HUES64 (cell line): ENCODE data around the gene SCN3A.

Experiments used
- H3K27ac ChIP-seq: 2 replicates; pipeline ENCODE4 v1.7.0; 2013; ENCODE audit warnings: low read depth, low read length, inconsistent platforms
- H3K27me3 ChIP-seq: 2 replicates; pipeline ENCODE4 v1.6.1; 2013; ENCODE audit warnings: mild to moderate bottlenecking, low read length; ENCODE audit not compliant: insufficient read depth
- H3K36me3 ChIP-seq: 2 replicates; pipeline ENCODE4 v1.6.1; 2013; ENCODE audit warnings: mild to moderate bottlenecking, low read length; ENCODE audit not compliant: insufficient read depth
- H3K4me1 ChIP-seq: 2 replicates; pipeline ENCODE4 v1.6.1; 2013; ENCODE audit warnings: mild to moderate bottlenecking, low read length, moderate library complexity; ENCODE audit not compliant: insufficient read depth
- H3K4me3 ChIP-seq: 2 replicates; pipeline ENCODE4 v1.5.1; 2013; ENCODE audit warnings: mild to moderate bottlenecking, low read length, moderate library complexity
- H3K9ac ChIP-seq: 2 replicates; pipeline ENCODE4 v1.6.1; 2013; ENCODE audit warnings: mild to moderate bottlenecking, low read depth, low read length
- H3K9me3 ChIP-seq: 2 replicates; pipeline ENCODE4 v1.6.1; 2013; ENCODE audit warnings: low read depth, low read length; ENCODE audit not compliant: insufficient read depth
- WGBS: fragments of 150-250, 120-280 bp; methylation state at CpG from one replicate; pipeline ENCODE4 v1.1.7; 2013; ENCODE audit warnings: missing lambda C conversion rate; 5-methylcytosine and 5-hydroxymethylcytosine counted together

Gene SCN3A

DNA sequence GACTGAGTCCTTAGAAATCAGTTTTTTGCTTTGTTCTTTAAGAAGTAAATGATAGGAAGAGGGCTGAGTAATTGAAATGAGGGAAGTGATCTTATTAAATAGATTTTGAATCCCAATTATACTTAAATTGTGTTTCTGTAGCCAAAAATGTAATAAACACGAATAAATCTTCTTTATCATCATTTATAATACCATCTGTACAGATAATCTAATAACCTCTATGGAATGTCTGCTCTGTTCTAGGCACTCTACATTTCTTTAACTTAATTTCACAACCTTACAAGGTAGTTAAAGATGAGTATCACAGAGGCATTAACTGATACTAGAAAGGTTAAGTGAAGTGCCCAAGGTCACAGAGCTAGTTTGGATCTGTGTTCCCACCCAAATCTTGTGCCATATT is 21.1 kb upstream of the SCN3A start:
- H3K9me3 ChIP-seq, result no peaks in the 10 kb centered on the region
- no peaks in the 10 kb centered on the region for H3K36me3 ChIP-seq
- H3K27me3 ChIP-seq, result no peaks in the 10 kb centered on the region
- no peaks in the 10 kb centered on the region for H3K4me1 ChIP-seq
- H3K9ac ChIP-seq, result no peak overlapping the region
- no peak overlapping the region for H3K27ac ChIP-seq
- WGBS, result 100% methylated on average over 1 of the region's 1 CpG
- H3K4me3 ChIP-seq, result no peak overlapping the region

DNA sequence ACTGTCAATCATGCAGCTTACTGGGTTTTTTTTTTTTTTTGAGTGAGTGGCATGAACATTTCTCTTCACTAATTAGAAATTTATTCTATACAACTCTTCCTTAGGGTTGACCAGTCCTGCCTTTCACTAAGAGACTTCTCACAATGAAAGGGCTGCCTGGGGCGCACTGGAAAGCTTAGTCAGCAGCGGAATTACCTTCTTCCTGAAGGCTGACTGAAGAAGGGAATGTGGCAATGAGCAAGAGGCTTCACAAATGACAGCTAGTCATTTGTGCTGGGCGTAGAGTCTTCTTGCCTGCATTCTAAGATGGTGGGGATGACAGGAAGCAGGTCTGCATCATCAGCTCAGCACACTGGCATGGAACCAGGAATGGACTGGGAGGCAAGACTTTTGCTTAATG is 15.6 kb upstream of the SCN3A start:
- no peaks in the 10 kb centered on the region for H3K27me3 ChIP-seq
- H3K9ac ChIP-seq, result no peak overlapping the region
- H3K27ac ChIP-seq, result no peak overlapping the region
- H3K36me3 ChIP-seq, result no peaks in the 10 kb centered on the region
- WGBS, result 73% methylated on average over 3 of the region's 3 CpGs
- no peaks in the 10 kb centered on the region for H3K4me1 ChIP-seq
- no peak overlapping the region for H3K4me3 ChIP-seq
- H3K9me3 ChIP-seq, result no peaks in the 10 kb centered on the region

DNA sequence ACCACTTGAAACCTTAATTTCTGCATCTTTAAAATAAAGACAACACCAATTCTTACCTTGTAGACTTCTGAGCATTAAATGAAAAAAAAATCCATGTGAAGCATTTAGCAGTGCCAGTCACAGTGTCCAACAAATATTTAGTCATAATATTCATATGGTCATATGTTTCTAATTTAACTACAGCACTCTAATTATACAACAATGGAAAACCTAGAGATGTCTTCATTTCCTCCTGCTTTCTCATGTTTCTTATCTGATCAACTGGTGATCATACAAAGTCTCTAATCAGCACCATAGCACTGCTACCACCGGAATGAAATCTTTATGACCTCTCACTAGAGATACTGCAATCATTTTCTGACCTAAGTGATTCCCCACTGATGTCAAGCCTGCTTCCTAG is 10.2 kb upstream of the SCN3A start:
- no peaks in the 10 kb centered on the region for H3K4me1 ChIP-seq
- H3K36me3 ChIP-seq, result no peaks in the 10 kb centered on the region
- 91% methylated on average over 1 of the region's 1 CpG for WGBS
- no peak overlapping the region for H3K4me3 ChIP-seq
- H3K27ac ChIP-seq, result no peak overlapping the region
- no peak overlapping the region for H3K9ac ChIP-seq
- no peaks in the 10 kb centered on the region for H3K27me3 ChIP-seq
- no peaks in the 10 kb centered on the region for H3K9me3 ChIP-seq

DNA sequence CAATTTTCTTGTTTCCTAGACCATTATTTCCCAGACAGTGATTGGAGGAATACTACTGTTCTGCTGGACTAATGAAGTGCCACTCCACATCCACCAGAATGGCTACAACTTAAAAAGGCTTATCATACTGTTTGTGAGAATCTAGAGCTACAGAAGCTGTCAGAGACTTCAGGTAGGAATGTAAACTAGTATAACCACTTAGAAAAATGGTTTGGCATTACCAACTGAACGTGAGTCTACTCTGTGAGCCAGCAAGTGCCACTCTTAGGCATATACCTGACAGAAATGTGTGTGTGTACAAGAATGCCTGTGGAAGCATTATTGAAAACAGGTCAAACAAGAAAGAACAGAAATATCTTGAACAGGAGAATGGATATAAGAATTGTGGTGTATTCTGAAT is 4.2 kb upstream of the SCN3A start:
- Histone ChIP-seq H3K27me3 (no peaks in the 10 kb centered on the region), H3K27ac (no peak overlapping the region), H3K4me3 (no peak overlapping the region), H3K4me1 (0 out of 2 replicates have a peak, but pooled peaks cover 5% of the 10 kb centered on the region), H3K9ac (no peak overlapping the region), H3K36me3 (no peaks in the 10 kb centered on the region), H3K9me3 (no peaks in the 10 kb centered on the region)
- 94% methylated on average over 1 of the region's 1 CpG for WGBS

DNA sequence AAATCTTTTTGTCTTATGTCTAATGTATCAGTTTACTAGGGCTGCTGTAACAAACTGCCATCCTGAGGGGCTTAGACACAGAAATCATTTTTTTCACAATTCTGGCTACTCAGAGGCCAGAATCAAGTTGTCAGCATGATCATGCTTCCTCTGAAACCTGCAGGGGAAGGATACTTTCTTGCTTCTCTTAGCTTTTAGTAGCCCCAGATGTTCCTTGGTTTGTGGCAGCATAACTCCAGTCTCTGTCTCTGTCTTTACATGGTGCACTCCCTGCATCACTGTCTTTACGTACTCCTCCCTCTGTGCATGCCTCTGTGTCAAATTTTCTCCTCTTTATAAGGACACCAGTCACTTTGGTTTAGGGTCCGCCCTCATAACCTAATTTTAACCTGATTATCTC is 2.0 kb upstream of the SCN3A start:
- 87% methylated on average over 2 of the region's 2 CpGs for WGBS
- Histone ChIP-seq H3K4me1 (0 out of 2 replicates have a peak, but pooled peaks cover 5% of the 10 kb centered on the region), H3K4me3 (no peak overlapping the region), H3K9me3 (no peaks in the 10 kb centered on the region), H3K36me3 (no peaks in the 10 kb centered on the region), H3K27ac (no peak overlapping the region), H3K27me3 (no peaks in the 10 kb centered on the region), H3K9ac (no peak overlapping the region)

DNA sequence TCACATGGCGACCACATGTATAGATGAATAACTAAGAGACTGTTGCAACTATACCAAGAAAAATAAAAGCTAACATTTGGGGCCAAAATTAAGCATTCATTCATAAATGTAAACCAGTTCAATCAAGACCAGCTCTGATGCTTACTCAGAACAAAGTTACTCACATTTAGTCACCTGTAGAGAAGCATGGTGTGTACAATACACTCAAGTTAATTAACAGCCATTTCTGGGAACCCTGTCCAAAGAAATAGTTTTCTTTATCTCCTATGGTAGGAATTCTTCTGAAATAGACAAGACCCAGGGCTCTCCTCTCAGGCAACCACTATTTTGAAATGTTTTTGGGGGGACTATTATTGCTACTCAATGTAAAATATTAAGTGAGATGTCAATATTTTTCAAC is 1.6 kb downstream of the SCN3A start:
- WGBS, result 100% methylated on average over 1 of the region's 1 CpG
- Histone ChIP-seq H3K4me1 (peaks cover 19% of the 10 kb centered on the region), H3K27ac (no peak overlapping the region), H3K4me3 (no peak overlapping the region), H3K36me3 (no peaks in the 10 kb centered on the region), H3K9me3 (no peaks in the 10 kb centered on the region), H3K9ac (no peak overlapping the region), H3K27me3 (no peaks in the 10 kb centered on the region)

DNA sequence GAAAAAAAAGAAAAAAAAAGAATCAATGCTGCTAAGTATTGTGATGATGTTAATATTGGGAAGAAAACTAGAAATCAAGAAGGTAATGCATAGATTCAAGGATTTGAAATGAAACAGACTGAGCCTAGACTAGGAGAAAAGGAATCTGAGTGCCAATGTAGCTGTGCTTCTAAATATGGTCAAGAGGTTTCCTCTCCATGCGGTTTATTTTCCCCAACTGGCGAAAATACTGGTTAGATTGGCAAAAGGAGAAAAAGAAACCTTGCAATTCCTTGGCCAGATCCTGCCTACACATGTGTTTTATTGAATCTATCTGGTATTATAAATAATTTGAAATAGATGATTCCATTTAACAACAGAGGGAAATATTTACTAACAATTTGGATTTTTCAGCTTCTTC is 5.7 kb downstream of the SCN3A start:
- 85% methylated on average over 2 of the region's 2 CpGs for WGBS
- H3K27ac ChIP-seq, result no peak overlapping the region
- no peaks in the 10 kb centered on the region for H3K9me3 ChIP-seq
- no peaks in the 10 kb centered on the region for H3K27me3 ChIP-seq
- peaks cover 17% of the 10 kb centered on the region for H3K4me1 ChIP-seq
- no peaks in the 10 kb centered on the region for H3K36me3 ChIP-seq
- H3K9ac ChIP-seq, result no peak overlapping the region
- no peak overlapping the region for H3K4me3 ChIP-seq

DNA sequence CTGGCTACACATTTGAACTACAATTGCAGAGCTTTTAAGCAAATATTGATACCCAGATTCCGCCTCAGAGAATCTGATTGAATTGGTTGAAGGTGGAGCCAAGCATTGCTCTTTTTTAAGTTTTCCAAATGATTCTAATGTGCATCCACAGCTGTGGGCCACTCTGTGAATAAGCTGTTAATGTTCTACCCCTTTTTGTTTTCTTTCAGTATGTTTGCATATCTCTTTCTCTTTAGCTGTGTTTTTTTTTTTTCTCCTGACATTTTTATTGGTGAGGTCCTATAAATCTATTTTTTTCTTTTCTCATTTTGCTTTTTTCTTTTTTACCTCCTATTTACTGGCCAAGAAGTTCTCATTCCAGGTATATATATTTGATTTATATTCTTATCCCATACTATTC is 6.5 kb downstream of the SCN3A start:
- 95% methylated on average over 1 of the region's 1 CpG for WGBS
- no peaks in the 10 kb centered on the region for H3K36me3 ChIP-seq
- H3K9ac ChIP-seq, result no peak overlapping the region
- H3K27ac ChIP-seq, result no peak overlapping the region
- no peak overlapping the region for H3K4me3 ChIP-seq
- H3K4me1 ChIP-seq, result peaks cover 17% of the 10 kb centered on the region
- no peaks in the 10 kb centered on the region for H3K9me3 ChIP-seq
- H3K27me3 ChIP-seq, result no peaks in the 10 kb centered on the region

DNA sequence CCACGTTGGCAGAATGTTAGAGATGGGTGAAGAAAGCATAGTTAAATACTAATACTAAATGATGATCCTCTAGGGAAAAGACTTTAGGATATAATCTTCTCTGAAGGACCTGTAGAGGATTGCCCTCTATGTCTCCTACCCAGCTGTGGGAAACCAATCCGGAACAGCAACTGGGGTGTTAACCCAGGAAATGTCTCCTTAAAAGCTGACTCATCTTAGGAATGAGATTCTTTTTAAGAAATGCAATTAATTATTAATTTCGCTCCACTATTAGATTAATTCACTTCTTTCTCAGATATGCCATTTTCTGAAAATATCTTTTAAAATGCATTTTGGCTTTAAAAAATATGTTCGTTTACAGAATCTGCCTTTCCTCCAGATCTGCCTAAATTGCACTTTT is 7.4 kb downstream of the SCN3A start:
- peaks cover 17% of the 10 kb centered on the region for H3K4me1 ChIP-seq
- H3K9ac ChIP-seq, result no peak overlapping the region
- 89% methylated on average over 3 of the region's 4 CpGs for WGBS
- no peak overlapping the region for H3K27ac ChIP-seq
- H3K9me3 ChIP-seq, result no peaks in the 10 kb centered on the region
- no peaks in the 10 kb centered on the region for H3K27me3 ChIP-seq
- H3K4me3 ChIP-seq, result no peak overlapping the region
- H3K36me3 ChIP-seq, result no peaks in the 10 kb centered on the region

DNA sequence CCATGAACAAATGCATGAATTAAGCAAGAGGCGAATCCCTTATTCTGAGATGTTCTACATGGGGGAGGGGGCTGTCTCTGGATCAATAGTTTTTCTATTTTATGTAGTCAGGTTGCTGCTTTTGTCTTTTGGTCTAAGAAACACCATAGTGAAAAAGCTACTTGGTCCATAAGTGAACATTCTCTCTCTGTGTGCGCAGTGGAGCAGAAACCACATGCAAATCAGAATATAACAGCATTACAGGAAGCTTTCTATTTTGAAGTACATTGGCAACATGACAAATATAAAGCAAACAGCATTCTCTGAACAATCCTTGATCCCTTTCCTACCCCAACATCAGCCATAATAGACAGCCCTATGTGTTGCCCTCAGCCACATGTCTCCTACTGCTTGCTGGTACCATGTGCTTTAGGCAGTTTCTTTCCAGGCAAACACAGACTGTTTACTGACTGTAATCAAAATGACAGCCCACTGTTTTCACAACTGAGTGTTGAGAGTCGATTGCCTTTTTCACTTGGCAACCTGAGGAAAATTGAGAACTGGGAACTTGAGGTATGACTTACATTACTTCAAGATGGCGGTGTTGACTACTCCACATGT is 10.6 kb downstream of the SCN3A start:
- H3K4me3 ChIP-seq, result no peak overlapping the region
- no peaks in the 10 kb centered on the region for H3K27me3 ChIP-seq
- H3K36me3 ChIP-seq, result no peaks in the 10 kb centered on the region
- H3K27ac ChIP-seq, result no peak overlapping the region
- 92% methylated on average over 4 of the region's 4 CpGs for WGBS
- H3K9me3 ChIP-seq, result no peaks in the 10 kb centered on the region
- H3K9ac ChIP-seq, result no peak overlapping the region
- peaks cover 11% of the 10 kb centered on the region for H3K4me1 ChIP-seq

DNA sequence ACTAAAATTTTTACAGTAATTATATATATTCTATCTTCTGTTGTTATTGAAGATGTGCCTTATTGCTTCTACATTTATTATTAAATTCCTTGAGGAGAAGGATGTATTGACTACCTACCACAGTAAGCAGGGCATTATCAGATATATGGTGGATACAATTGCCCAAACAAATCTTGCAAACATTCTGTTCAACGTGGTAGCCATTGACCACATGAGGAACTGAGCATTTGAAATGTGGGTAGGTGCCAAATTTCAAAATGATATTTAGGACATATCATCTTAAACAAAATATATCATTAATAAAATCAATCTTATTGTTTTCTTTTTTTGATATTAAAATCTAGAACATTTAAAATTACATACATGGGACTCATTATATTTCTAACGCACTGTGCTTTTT is 11.1 kb downstream of the SCN3A start:
- Histone ChIP-seq H3K27me3 (no peaks in the 10 kb centered on the region), H3K27ac (no peak overlapping the region), H3K4me3 (no peak overlapping the region), H3K9ac (no peak overlapping the region), H3K4me1 (peaks cover 5% of the 10 kb centered on the region), H3K36me3 (no peaks in the 10 kb centered on the region), H3K9me3 (no peaks in the 10 kb centered on the region)
- WGBS, result 92% methylated on average over 2 of the region's 2 CpGs

DNA sequence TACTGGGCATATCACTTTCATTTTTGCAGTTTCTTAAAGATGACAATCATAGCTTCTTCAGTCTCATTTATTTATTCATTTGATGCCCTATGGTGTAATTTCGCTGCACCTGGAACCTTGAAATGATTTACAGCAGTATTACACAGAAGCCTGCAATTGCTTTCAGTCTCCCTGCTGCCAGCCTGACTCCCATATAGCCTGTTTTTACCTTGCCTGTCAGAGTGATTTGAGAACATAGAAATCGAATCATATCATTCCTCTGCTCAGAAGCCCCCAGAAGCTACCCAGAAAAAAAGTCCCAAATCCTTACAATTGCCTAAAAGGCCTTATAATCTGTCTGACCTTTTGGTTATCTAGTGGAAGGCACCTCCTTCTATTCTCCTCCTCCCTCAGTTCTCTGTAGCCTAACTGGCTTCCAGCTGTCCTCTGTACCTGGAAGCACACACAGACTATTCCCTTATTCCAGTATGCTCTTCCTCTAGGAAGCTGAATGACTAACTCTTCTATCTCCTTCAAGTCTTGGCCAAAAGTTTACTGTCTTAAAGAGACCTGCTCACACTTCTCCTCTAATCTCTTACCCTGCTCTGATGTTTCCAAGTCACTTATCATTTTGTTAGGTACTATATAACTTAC is 12.6 kb downstream of the SCN3A start:
- H3K4me1 ChIP-seq, result no peaks in the 10 kb centered on the region
- no peaks in the 10 kb centered on the region for H3K36me3 ChIP-seq
- no peaks in the 10 kb centered on the region for H3K27me3 ChIP-seq
- no peak overlapping the region for H3K27ac ChIP-seq
- WGBS, result 85% methylated on average over 2 of the region's 2 CpGs
- H3K4me3 ChIP-seq, result no peak overlapping the region
- H3K9ac ChIP-seq, result no peak overlapping the region
- H3K9me3 ChIP-seq, result no peaks in the 10 kb centered on the region
